Central memory CD8-positive, alpha-beta T cell (primary cell): ENCODE results near the gene USPL1.
A peak's percentile ranks its signal among the peaks of the same experiment; 100 is the strongest.
"Not testable (repeated sequence)": the region's sequence is repeated elsewhere in the genome, so short reads cannot be mapped to it uniquely, and the experiment has no call there.

Experiments used
- ATAC-seq: fragments of 150-1000 bp; cut with Tn5 transposase; replicated peaks from 2 replicates; pipeline ENCODE4 v1.10.0; 2022; ENCODE audit warnings: mild to moderate bottlenecking, moderate FRiP score, moderate number of reproducible peaks; ENCODE audit not compliant: poor library complexity, severe bottlenecking; ENCODE audit errors: extremely low read depth
- DNase-seq, 2 donors: peaks; one replicate each; pipeline ENCODE4 v3.0.0; 2021; ENCODE audit warnings: low spot score in 2 of 2
- H3K27ac Mint-ChIP-seq: one replicate; pipeline ENCODE4 v1.8.0; 2022; ENCODE audit warnings: low read depth, mild to moderate bottlenecking, moderate library complexity, mixed read lengths
- H3K27me3 Mint-ChIP-seq: one replicate; pipeline ENCODE4 v1.8.0; 2022; ENCODE audit warnings: mixed read lengths
- H3K36me3 Mint-ChIP-seq: one replicate; pipeline ENCODE4 v1.8.0; 2022; ENCODE audit warnings: mild to moderate bottlenecking, moderate library complexity, mixed read lengths; ENCODE audit not compliant: insufficient read depth
- H3K4me1 Mint-ChIP-seq: one replicate; pipeline ENCODE4 v1.8.0; 2022; ENCODE audit warnings: mixed read lengths
- H3K4me3 Mint-ChIP-seq: one replicate; pipeline ENCODE4 v1.8.0; 2022; ENCODE audit warnings: mild to moderate bottlenecking, moderate library complexity, mixed read lengths
- H3K9me3 Mint-ChIP-seq: one replicate; pipeline ENCODE4 v1.8.0; 2022; ENCODE audit warnings: mixed read lengths

Gene USPL1

DNA sequence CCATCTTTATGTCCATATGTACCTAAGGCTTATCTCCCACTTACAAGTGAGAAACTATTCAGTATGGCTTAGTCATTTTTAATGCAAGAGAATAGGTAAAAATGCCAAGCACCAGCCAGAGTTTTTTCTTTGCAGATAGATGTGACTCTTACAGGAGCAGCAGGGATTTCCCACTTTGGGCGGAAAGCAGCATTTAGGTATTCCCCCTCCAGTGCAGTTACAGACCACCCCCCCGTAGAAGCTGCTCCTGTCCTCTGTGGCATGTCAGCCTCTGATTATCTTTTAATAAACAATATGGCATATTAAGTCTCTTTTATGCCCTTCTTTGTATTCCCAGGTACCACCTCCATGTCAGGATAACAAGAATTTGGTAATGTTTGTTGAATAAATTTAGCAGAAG, 24.7 kb upstream of the USPL1 start:
- Mint-ChIP-seq H3K27me3 (no peaks in the 10 kb centered on the region), H3K4me1 (no peaks in the 10 kb centered on the region), H3K4me3 (no peak overlapping the region), H3K36me3 (peaks cover 3% of the 10 kb centered on the region), H3K9me3 (no peaks in the 10 kb centered on the region), H3K27ac (no peak overlapping the region)
- ATAC-seq (no peak), DNase-seq (no peak)

DNA sequence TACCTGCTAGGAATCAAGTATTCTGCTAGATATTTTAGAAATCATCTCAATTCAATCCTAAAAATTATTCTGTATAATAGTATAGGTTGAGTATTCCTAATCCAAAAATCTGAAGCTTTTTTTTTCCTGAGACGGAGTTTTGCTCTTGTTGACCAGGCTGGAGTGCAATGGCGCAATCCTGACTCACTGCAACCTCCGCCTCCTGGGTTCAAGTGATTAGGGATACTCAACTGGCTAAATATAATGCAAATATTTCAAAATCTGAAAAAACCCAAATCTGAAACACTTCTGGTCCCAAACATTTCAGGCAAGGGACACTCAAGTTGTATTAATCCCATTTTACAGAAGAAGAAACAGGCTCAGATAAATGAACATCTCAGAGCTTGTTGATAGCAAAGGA, 17.2 kb upstream of the USPL1 start:
- H3K4me3 Mint-ChIP-seq = no peak overlapping the region
- DNase-seq = no peak
- no peak for ATAC-seq
- no peaks in the 10 kb centered on the region for H3K9me3 Mint-ChIP-seq
- peaks cover 5% of the 10 kb centered on the region for H3K4me1 Mint-ChIP-seq
- no peak overlapping the region for H3K27ac Mint-ChIP-seq
- no peaks in the 10 kb centered on the region for H3K27me3 Mint-ChIP-seq
- H3K36me3 Mint-ChIP-seq = peaks cover 3% of the 10 kb centered on the region

DNA sequence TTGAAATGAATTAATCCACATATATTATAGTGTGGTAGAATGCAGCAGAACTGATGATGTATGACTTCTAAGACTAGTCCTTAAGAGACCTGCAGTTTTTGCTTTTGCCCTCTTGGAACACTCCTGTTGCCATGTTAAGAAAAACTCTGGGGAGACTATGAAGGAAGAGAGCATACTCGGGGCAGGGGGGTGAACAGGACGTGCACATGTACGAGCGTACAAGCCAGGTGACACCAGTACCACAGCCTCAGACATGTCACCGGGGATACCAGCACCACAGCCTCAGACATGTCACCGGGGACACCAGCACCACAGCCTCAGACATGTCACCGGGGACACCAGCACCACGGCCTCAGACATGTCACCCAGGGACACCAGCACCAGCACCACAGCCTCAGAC, 15.9 kb upstream of the USPL1 start:
- Mint-ChIP-seq H3K4me1 (peaks cover 5% of the 10 kb centered on the region), H3K36me3 (no peaks in the 10 kb centered on the region), H3K4me3 (no peak overlapping the region), H3K27me3 (no peaks in the 10 kb centered on the region), H3K27ac (no peak overlapping the region), H3K9me3 (no peaks in the 10 kb centered on the region)
- no peak for ATAC-seq
- DNase-seq = no peak

DNA sequence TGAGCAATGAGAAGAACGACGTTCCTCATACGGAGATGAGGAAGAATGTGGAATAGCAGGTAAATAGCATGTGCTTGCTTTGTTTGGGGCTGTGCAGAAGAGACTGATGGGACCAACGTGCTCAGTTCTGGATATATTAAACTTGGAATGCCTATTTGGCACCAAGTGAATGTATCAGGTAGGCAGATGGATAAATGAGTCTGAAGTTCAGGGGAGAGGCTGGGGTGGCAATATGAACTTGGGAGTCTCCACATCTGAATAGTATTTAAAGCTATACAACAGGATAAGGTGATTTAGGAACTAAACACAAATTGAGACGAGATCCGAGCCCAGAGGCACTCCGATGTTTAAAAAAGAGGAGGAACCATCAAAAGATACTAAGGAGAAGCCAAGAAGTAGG, 12.7 kb upstream of the USPL1 start:
- H3K27me3 Mint-ChIP-seq = no peaks in the 10 kb centered on the region
- H3K4me1 Mint-ChIP-seq = peaks cover 12% of the 10 kb centered on the region
- H3K36me3 Mint-ChIP-seq = no peaks in the 10 kb centered on the region
- DNase-seq (no peak), ATAC-seq (no peak)
- H3K9me3 Mint-ChIP-seq = no peaks in the 10 kb centered on the region
- no peak overlapping the region for H3K4me3 Mint-ChIP-seq
- no peak overlapping the region for H3K27ac Mint-ChIP-seq

DNA sequence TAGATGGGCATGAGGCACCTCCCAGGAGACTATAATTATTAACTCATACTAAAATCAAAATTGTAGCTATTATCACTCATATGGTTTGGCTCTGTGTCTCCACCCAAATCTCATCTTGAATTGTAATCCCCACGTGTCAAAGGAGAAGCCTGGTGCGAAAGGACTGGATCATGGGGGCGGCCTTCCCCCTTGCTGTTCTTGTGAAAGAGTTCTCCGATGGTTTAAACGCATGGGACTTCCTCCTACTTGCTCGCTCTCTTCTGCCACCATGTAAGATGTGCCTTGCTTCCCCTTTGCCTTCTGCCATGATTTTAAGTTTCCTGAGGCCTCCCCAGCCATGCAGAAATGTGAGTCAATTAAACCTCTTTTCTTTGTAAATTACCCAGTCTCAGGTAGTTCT, 10.5 kb upstream of the USPL1 start:
- H3K4me3 Mint-ChIP-seq, ATAC-seq, H3K36me3 Mint-ChIP-seq, H3K27me3 Mint-ChIP-seq, DNase-seq, H3K9me3 Mint-ChIP-seq: not testable (repeated sequence)
- Mint-ChIP-seq H3K27ac (peak overlapping the region; percentile 32), H3K4me1 (peaks cover 15% of the 10 kb centered on the region)

DNA sequence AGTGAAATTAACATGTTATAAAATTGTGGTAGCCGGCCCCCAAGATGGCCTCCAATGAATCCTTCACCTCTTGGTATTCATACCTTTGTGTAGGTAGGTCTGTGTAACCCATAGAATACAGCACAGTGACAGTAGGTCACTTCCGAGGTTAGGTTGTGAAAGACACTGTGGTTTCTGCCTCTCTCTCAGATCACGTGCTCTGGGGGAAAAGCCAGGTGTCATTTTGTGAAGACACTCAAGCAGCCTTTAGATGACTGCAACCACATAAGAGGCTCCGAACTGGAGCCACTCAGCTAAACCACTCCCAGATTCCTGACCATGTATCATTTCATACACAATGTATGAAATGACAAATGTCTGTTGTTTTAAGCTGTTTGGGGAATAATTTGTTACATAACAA, 9.8 kb upstream of the USPL1 start:
- no peaks in the 10 kb centered on the region for H3K36me3 Mint-ChIP-seq
- ATAC-seq = peak; percentile 99
- H3K4me3 Mint-ChIP-seq = no peak overlapping the region
- H3K27ac Mint-ChIP-seq = peak overlapping the region; percentile 32
- DNase-seq = peak; percentile 27 to 66
- no peaks in the 10 kb centered on the region for H3K9me3 Mint-ChIP-seq
- H3K27me3 Mint-ChIP-seq = no peaks in the 10 kb centered on the region
- peaks cover 14% of the 10 kb centered on the region for H3K4me1 Mint-ChIP-seq

DNA sequence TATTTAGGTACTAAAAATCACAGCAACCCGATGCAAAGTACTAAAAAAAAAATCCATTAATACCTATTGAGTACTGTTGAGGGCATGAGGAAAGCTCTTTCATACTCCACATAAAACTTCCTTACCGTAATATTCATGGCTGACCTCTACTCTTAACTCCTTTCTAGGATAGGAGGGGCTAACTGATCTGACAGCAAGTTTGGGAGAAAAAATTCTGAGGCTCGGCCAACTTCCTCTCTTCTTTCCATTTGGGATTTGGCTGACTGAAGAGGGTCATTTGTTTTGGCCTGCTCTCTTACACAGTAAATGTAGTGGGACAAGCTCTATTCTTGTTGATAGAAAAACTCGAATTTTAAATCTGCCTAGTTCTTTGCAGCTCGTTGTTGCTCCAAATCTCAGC, 9.4 kb upstream of the USPL1 start:
- no peak for ATAC-seq
- H3K4me1 Mint-ChIP-seq = peaks cover 12% of the 10 kb centered on the region
- H3K9me3 Mint-ChIP-seq = no peaks in the 10 kb centered on the region
- peak overlapping the region; percentile 32 for H3K27ac Mint-ChIP-seq
- no peaks in the 10 kb centered on the region for H3K27me3 Mint-ChIP-seq
- no peak for DNase-seq
- no peaks in the 10 kb centered on the region for H3K36me3 Mint-ChIP-seq
- H3K4me3 Mint-ChIP-seq = no peak overlapping the region

DNA sequence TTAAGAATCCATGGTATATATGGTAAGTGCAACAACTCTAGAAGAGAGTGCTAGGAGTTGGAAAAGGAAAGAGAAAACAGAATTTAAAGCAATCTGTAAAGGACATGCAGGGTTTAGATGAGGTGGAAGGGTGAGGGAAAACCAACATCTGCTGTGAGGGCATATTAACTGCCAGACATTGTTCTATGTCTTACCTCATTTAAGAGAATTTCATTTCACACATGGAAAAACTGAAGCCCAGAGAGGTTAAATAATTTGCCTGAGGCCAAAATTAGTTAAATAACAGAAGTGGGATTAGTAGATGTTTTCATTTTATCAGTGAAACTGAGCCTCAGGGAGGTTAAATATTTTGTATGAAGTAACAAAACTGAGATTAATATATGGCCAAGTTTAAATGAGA, 7.4 kb upstream of the USPL1 start:
- DNase-seq = no peak
- Mint-ChIP-seq H3K9me3 (no peaks in the 10 kb centered on the region), H3K27ac (no peak overlapping the region), H3K27me3 (no peaks in the 10 kb centered on the region), H3K4me3 (no peak overlapping the region), H3K36me3 (no peaks in the 10 kb centered on the region), H3K4me1 (peaks cover 19% of the 10 kb centered on the region)
- no peak for ATAC-seq

DNA sequence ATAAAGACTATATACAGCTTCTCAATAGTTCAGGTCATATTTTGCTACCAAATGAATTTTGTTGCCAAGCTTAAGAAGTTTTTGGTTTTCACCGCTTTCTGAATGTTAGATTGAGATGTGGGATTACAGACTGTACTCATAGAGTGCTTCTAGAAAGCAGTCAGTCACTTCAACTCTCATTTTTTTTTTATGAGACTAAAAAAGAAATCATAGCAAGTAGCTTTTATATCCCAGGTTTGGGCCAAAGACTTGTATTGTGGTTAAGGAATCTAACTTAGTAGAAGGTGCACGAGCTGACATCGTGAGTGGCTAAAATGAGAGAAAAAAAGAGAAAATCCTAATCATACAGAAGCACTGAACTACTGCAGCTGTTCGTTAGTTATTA, 2.2 kb upstream of the USPL1 start:
- Mint-ChIP-seq H3K4me1 (peaks cover 23% of the 10 kb centered on the region), H3K4me3 (no peak overlapping the region), H3K36me3 (peaks cover 2% of the 10 kb centered on the region), H3K9me3 (no peaks in the 10 kb centered on the region), H3K27ac (no peak overlapping the region), H3K27me3 (no peaks in the 10 kb centered on the region)
- DNase-seq = no peak
- ATAC-seq = no peak

DNA sequence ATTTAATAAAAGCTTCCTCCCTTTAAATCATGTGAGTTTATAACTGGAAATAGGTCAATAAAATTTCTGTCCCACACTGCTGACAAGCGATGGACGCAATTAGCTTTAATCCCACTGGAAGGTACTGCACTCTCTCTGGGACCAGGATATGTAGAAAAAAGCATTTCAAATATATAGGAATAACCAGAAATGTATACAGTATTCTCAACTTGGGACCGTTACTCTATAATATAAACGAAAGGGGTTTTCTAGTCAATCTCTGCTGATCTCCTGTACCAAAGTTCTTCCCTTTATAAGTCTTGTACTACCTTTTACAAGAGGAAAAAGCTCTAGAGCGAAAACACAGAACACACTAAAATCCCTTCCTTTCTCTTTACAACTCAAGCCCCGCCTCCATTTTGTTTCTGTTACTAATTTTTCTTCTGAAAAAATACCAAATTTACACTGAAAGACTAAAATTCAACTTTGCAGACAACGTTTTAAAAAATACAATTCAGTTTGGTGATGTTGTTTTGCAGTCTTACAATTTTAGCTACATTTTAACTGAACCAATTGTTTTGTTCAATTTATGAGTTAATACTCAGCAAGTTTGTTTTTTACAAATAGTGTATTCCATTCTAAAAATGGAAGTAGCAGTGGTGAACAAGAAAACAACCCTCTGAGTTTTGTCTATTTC, 1.7 kb upstream of the USPL1 start:
- no peaks in the 10 kb centered on the region for H3K27me3 Mint-ChIP-seq
- no peak overlapping the region for H3K27ac Mint-ChIP-seq
- H3K9me3 Mint-ChIP-seq = no peaks in the 10 kb centered on the region
- DNase-seq (no peak), ATAC-seq (no peak)
- H3K4me1 Mint-ChIP-seq = peaks cover 23% of the 10 kb centered on the region
- H3K36me3 Mint-ChIP-seq = peaks cover 2% of the 10 kb centered on the region
- H3K4me3 Mint-ChIP-seq = no peak overlapping the region

DNA sequence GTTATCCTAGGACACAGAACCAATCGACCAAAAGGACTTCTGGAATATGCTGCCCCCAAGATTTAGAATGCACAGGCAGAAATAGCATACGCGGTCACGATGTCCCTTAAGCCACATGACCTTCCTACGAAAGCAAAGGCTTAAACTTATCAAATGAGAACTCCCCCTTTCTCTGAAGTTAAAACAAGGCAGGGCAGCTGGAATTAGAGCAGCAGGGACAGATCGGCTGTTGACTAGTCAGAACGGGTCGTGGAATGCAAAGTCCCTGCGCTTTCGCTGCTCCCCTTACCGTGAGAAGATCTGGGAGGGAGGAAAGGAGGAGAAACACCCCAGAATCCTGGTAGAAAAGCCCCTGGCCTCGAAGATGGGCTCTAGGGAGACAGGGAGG, 799 bp upstream of the USPL1 start:
- Mint-ChIP-seq H3K27ac (no peak overlapping the region), H3K27me3 (no peaks in the 10 kb centered on the region), H3K4me1 (peaks cover 22% of the 10 kb centered on the region), H3K36me3 (peaks cover 7% of the 10 kb centered on the region), H3K9me3 (no peaks in the 10 kb centered on the region), H3K4me3 (no peak overlapping the region)
- peak in 1 of 2 donors; percentile 55 for DNase-seq
- ATAC-seq = peak; percentile 47

DNA sequence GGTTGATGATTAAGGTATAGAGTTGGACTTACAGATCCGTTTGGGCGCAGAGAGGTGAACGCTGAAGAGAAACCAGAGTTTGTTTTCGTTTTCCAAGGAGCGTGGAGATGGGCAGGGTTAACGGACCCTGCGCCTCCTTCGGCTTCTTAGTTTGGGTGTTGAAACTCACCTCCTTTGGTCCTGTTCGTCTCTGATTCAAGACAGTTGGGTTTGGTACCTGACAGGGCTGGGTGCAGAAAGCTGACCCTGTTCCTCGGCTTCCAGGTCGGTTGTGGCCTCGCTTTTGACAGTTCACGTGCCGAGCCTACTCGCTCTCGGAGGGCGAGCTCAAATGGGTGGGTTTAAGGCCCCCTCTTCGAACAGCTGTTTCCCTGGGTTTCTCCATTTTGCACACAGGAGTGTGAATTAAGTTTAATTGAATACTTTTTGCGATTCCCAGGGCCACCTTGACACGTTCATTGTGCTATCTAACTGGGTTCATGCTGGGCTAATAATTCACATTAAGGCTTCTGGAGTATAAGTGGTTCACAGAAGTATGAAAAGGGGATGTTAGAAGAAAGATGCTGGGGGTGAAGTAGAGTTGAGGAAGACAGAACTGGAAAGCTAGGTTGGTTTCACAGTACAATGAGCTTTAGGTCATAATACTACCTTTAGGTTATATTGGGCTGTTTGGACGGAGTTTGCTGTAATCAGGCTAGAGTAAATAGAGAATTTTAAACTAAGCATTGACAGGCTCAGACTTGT, 638 bp downstream of the USPL1 start:
- peaks cover 18% of the 10 kb centered on the region for H3K36me3 Mint-ChIP-seq
- ATAC-seq = peak; percentile 7
- H3K4me1 Mint-ChIP-seq = peaks cover 26% of the 10 kb centered on the region
- DNase-seq = peak in 1 of 2 donors; percentile 18
- H3K27me3 Mint-ChIP-seq = no peaks in the 10 kb centered on the region
- no peak overlapping the region for H3K4me3 Mint-ChIP-seq
- no peaks in the 10 kb centered on the region for H3K9me3 Mint-ChIP-seq
- no peak overlapping the region for H3K27ac Mint-ChIP-seq

DNA sequence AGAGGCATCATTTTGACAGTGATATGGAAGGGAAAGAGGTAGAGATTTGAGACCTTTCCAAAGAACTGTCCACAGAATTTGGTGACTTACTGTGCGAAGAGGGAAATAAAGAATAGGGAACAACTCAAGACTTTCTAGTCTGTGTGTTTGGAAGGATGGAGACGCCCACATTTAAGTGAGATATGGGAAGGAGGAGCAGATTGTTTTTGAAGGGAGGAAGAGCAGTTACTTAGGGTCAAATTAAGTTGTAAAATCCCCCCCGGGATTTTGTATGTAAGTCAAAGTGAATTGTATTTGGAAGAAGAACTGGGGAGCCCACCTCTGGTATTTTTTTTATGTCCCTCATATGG, 1.2 kb downstream of the USPL1 start:
- Mint-ChIP-seq H3K27ac (no peak overlapping the region), H3K4me1 (peaks cover 26% of the 10 kb centered on the region), H3K27me3 (no peaks in the 10 kb centered on the region), H3K36me3 (peaks cover 22% of the 10 kb centered on the region), H3K4me3 (no peak overlapping the region), H3K9me3 (no peaks in the 10 kb centered on the region)
- ATAC-seq (no peak), DNase-seq (no peak)
